ENCODE results near the gene TCTN3. TPM values are rescaled to one million over a fixed set of nuclear protein-coding genes. Genes with fewer than 3 reads are reported as not detected.
"Not testable (repeated sequence)": the region's sequence is repeated elsewhere in the genome, so short reads cannot be mapped to it uniquely, and the experiment has no call there.

TCTN3 gene
- total RNA-seq (2014; rRNA removed; shearing (Covaris generic)), result 31.1 and 35.8 TPM in 2 replicates

- DNase-seq (ENCODE audit: low read depth), result peak; percentile 99
Measured at GRCh38 chr10:95693668-95694534, at the start of gene TCTN3. Gene TCTN3, minus strand, starts transcription at chr10:95693927. Its CDS starts 28 bp downstream, at chr10:95693899.

DNA sequence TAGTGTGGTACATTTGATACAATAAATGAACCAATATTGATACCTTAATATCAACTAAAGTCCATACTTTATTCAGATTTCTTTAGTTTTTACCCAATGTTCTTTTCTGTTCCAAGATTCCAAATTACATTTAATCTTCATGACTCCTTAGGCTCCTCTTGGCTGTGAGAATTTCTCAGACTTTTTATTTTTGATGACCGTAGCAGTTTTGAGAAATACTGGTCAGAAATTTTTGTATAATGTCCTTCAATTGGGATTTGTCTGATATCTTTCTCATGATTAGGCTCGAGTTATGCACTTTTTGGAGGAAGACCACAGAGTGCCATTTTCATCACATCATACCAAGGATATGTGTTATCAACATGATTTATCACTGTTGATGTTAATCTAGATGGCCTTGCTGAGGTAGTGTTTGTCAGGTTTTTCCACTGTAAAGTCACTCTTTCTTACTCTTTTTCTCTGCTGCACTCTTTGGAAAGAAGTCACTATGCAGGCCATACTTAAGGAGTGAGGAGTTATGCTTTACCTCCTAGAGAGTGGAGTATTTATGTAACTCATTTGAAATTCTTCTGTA lies 49.3 kb upstream of the TCTN3 start:
- DNase-seq (ENCODE audit: low read depth), result no peak

- DNase-seq (ENCODE audit: low read depth), result no peak
Measured at GRCh38 chr10:95742485-95742884, 48.8 kb upstream of the TCTN3 start.

DNA sequence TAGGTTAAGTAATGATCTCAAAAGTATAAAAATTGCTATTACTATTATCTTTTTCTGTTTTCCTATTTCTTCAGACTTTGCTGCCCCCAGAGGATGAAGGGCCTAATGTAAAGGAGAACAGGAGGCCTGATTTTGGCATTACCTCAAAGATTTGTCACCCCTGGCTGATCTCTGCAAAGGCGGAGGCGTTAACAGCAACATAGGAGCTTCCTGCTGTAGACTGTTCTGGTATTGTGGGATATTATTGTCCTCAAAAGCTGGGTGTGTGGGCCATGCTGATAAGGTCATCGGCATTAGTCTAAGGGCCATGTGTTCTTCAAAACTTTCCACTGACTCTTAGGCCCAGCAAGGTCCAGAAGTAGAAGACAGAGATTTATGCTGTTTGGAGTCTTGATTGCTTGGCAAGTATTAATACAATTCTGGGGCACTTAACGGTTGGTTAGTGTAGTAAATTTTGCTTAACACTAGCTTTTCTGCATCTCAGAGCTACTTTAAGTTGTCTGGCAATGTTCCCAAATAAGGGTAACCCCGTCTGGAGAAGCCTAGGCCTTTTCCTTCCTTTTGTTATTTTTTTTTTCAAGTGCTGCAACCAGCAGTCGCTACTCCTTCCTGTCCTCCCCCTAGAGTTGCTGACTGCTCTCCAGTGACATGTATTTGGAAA lies 48.2 kb upstream of the TCTN3 start:
- DNase-seq (ENCODE audit: low read depth), result no peak

GRCh38 chr10:95739056-95739455 lies 45.3 kb upstream of the TCTN3 start:
- DNase-seq (ENCODE audit: low read depth), result no peak

DNA sequence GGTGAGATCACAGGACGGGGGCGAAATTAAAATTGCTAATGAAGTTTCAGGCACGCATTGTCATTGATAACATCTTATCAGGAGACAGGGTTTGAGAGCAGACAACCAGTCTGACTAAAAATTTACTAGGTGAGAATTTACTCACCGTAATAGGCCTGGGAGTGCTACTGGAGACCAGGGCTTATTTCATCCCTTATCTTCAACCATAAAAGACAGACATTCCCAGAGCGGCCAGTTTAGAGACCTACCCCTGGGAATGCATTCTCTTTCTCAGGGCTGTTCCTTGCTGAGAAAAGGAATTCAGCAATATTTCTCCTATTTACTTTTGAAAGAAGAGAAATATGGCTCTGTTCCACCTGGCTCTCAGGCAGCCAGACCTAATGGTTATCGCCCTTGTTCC lies 39.2 kb upstream of the TCTN3 start:
- DNase-seq (ENCODE audit: low read depth), result not testable (repeated sequence)

DNA sequence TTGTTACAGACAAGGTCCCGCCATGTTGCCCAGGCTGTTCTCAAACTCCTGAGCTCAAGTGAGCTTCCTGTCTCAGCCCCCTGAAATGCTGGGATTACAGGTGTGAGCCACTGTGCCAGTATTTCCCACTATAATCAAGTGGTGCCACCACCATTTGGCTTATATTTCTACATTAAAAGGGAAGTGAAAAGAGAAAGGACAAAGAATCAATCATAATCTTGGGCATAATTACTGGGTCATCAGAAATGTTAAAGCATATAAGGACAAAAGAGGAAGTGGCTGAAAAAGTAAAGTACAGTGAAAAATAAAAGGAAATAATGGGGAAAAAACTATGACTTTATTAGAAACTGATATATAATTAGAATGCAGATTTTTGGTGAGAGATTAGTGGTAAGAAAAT lies 36.5 kb upstream of the TCTN3 start:
- DNase-seq (ENCODE audit: low read depth), result no peak

GRCh38 chr10:95729323-95730055 lies 35.8 kb upstream of the TCTN3 start:
- no peak for DNase-seq (ENCODE audit: low read depth)

GRCh38 chr10:95728526-95728925 lies 34.8 kb upstream of the TCTN3 start:
- no peak for DNase-seq (ENCODE audit: low read depth)

GRCh38 chr10:95722496-95722895 lies 28.8 kb upstream of the TCTN3 start:
- not testable (repeated sequence) for DNase-seq (ENCODE audit: low read depth)

DNA sequence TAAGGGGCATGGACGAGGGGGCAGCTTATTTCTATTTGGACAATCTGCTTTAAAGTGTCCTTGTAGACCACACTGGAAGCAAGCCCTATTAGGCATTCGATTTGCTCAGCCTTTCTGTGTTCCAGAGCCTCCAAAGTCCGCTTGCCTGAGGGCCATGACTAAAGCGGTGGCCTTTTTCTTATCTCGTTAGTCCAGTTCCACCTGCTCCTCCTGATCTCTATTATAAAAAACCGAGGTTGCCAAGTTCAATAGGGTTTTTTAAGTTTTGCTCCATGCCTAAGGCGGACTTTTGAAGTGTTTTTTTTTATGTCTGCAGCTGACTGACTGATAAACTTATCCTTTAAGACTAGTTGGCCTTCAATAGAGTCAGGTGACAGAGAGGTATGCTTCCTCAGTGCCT lies 27.0 kb upstream of the TCTN3 start:
- DNase-seq (ENCODE audit: low read depth), result peak; percentile 22

DNA sequence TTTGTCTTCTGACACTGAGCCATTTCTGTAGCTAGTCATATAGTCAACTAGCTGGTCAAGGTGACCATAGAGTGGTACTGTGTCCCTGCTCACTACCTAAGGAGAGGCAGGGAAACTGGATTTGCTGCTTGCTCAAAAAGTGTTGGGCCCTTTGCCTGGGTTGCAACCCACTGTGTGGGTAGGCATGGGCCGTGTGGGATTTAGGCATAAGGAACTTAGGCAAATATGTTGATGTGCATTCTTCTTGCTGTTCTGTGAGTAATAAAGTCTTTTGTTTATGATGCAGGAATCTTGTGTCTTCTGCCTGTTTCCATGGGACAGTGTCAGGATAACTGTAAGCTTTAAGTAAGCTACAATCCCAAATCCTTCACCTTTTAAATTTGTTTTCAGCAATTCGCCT lies 23.1 kb upstream of the TCTN3 start:
- no peak for DNase-seq (ENCODE audit: low read depth)

GRCh38 chr10:95716466-95716865 lies 22.7 kb upstream of the TCTN3 start:
- no peak for DNase-seq (ENCODE audit: low read depth)

DNA sequence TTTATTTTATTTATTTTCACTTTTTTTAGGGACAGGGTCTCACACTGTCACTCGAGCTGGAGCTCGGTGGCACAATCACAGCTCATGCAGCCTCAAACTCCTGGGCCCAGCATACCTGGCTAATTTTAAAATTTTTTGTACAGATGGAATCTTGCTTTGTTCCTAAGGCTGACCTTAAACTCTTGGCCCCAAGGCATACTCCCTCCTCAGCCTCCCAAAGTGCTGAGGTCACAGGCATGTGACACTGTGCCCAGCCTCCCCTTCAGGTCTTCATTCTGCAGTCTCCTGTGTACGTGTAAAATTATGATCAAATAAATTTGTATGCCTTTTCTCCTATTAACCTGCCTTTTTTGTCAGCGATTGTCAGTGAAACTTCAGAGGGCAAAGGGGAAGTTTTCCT lies 17.8 kb upstream of the TCTN3 start:
- no peak for DNase-seq (ENCODE audit: low read depth)

DNA sequence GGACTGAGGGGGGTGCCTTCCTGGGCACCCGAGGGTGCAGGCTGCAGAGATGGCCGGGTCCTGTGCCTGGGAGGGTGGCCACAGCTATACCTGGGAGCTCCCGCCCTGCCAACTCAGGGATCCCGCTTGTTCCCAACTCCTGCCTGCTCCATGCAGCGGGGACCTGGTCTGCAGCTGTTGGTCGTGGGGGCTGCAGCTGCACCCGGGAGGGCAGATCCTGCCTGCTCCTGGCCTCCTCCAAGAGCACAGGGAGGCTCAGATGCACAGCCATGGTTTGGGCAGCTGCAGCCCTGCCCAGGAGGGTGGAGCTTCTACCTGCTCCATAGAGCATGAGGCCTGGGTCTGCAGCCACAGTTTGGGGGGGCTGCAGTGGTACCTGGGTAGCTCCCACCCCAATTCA lies 13.3 kb upstream of the TCTN3 start:
- no peak for DNase-seq (ENCODE audit: low read depth)

- no peak for DNase-seq (ENCODE audit: low read depth)
Measured at GRCh38 chr10:95706573-95706972, 12.8 kb upstream of the TCTN3 start.

DNA sequence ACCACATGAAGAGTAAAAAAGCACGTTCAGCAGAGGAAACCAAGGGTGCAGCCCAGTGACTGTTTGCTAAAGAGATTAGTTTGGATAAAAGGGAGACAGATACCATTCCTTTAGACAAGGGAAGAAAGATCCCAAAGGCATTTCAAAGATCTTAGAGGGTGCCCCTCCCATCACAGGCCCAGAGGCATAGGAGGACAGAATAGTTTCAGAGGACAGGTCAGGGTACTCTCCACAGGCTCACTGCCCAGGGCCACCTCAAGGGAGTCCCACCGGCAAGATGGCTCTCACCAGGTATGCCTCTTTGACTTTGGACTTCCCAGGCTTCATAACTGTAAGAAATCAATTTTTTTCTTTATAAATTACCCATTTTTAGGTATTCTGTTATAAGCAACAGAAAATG lies 4.7 kb upstream of the TCTN3 start:
- DNase-seq (ENCODE audit: low read depth), result no peak

DNA sequence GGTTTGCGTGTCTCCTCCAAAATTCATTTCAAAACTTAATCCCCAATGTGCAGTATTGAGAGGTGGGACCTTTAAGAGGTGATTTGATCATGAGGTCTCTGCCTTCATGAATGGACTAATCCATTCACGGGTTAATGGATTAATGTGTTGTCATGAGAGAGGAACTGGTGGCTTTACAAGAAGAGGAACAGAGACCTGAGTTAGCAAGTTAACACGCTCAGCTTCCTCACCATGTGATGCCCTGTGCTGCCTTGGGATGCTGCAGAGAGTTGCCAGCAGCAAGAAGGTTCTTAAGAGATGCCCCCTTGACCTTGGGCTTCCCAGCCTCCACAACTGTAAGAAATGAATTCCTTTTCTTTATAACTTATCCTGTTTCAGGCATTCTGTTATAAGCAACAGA lies 3.7 kb upstream of the TCTN3 start:
- DNase-seq (ENCODE audit: low read depth), result no peak

DNA sequence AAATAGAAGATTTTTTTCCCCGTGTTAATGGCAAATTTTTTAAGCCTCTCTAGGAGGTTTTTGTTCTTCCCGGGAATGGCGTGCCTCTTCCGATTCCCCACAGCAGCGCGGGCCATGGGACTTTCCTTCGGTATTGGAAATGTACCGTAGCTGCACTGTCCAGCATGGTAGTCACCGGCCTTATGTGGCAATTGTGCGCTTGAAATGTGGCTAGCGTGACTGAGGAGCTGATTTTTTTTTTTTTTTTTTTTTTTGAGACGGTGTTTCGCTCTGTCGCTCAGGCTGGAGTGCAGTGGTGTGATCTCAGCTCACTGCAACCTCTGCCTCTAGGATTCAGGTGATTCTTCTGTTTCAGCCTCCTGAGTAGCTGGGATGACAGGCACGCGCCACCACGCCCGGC lies 938 bp upstream of the TCTN3 start:
- no peak for DNase-seq (ENCODE audit: low read depth)

DNA sequence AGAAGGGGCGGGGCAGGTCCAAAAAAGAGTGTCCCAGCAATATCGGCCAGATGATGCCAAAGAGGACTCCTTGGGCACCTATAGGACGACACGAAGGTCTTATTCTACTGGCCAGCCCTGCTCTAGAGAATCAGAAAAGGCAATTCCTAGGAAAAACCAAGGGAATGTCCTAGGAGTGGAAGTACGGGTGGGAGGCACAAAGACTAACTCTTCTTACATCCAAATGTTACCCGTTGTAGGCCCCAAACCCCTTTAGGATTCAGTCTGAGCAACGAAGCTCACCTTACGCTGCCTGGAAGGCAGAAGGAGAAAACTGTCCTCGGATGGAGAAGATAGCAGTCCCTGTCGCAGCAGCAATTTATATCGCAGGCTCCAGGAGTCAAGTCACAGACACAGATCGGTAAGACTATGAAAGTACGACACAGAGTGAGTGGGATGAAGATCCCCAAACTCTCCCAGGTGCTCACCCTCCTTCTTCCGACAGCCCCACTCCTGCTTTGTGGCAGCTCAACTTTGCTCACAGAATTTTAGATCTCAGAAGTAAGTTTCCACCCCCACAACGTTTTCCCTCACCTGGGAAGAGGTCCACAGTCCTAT lies 558 bp downstream of the TCTN3 start:
- DNase-seq (ENCODE audit: low read depth), result no peak

DNA sequence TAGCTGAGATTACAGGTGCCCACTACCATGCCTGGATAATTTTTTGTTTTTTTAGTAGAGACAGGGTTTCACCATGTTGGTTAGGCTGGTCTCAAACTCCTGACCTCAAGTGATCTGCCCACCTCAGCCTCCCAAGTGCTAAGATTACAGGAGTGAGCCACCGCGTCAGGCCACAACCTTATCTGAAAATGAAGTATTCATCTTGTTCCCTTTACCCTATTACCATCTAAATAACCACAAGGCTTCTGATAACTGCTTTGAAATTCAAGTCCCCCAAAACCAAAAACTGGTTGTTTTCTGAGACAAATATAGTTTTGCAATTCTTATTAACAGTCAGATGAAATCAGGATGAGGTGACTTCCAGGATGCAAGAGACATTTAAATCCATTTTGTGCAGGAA lies 2.4 kb downstream of the TCTN3 start:
- DNase-seq (ENCODE audit: low read depth), result no peak

DNA sequence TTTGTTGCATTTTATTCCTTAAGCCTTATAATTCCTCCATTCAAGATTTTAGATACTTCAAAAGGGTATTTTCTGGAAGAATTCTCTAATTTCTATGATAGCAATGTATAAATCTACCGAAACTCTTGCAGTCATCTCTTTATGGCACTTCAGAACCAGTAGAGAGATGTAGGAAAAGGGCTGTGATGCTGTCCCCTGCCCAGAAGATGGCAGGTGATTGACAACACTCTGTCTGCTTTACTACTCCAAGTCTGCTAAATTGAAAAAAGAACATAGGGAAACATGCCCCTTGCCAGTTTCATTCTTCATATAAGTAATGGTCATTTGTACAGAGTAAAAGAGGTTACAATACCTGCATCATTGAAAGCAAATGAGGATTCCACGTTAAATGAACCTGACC lies 5.1 kb downstream of the TCTN3 start:
- DNase-seq (ENCODE audit: low read depth), result no peak

All from RPMI7951 (cell line).